ENCODE measurements around the gene PINLYP. TPM values are rescaled to one million over a fixed set of nuclear protein-coding genes. Genes with fewer than 3 reads are reported as not detected.

PINLYP gene
- total and polyA plus RNA-seq, 2 of the 13 experiments (the other 11 are each of a cell fraction or from before 2014, with no cell fraction given), result 0.21 to 0.24 TPM

GRCh38 chr19:43619262-43620060 is 43.9 kb downstream of the PINLYP start, which contains the start of gene ZNF428 (continued):
- TF ChIP-seq ZBTB39 (CRISPR knock-in tag; IDR thresholded peaks at IDR 0.05) (no peak), ZNF329 (CRISPR knock-in tag; IDR thresholded peaks at IDR 0.05; ENCODE audit: low read depth) (peak; percentile 69), ZNF234 (CRISPR knock-in tag; conservative IDR thresholded peaks at IDR 0.05) (no peak; the same call in 1 of the 2 replicates), RFX1 (IDR thresholded peaks at IDR 0.05) (no peak), NFE2L1 (CRISPR knock-in tag; IDR thresholded peaks at IDR 0.05; ENCODE audit: borderline replicate concordance) (peak; percentile 83), IKZF4 (CRISPR knock-in tag; IDR thresholded peaks at IDR 0.05; ENCODE audit: borderline replicate concordance, low read depth, not compliant biosample characterization) (peak; percentile 57), ZFP36L2 (CRISPR knock-in tag; IDR thresholded peaks at IDR 0.05) (no peak), NR1H2 (CRISPR knock-in tag; IDR thresholded peaks at IDR 0.05; ENCODE audit: borderline replicate concordance, low read depth) (peak; percentile 72; the same call in 1 of the 2 replicates), ZNF556 (CRISPR knock-in tag; IDR thresholded peaks at IDR 0.05; ENCODE audit: borderline replicate concordance) (peak; percentile 96), ZNF639 (CRISPR knock-in tag; conservative IDR thresholded peaks at IDR 0.05) (peak; percentile 96; the same call in 1 of the 2 replicates), NFYB (CRISPR knock-in tag; IDR thresholded peaks at IDR 0.05) (0 out of 2 replicates have a peak, but pooled peaks have one; percentile 1), EHMT2 (IDR thresholded peaks at IDR 0.05; ENCODE audit: borderline replicate concordance, low read depth, low read length) (no peak), YEATS2 (CRISPR knock-in tag; IDR thresholded peaks at IDR 0.05; ENCODE audit: borderline replicate concordance) (peak; percentile 20; the same call in 1 of the 2 replicates), FOXP4 (CRISPR knock-in tag; IDR thresholded peaks at IDR 0.05) (peak; percentile 16; the same call in 1 of the 2 replicates), NCOA2 (CRISPR knock-in tag; IDR thresholded peaks at IDR 0.05) (peak; percentile 37), ZNF644 (CRISPR knock-in tag; IDR thresholded peaks at IDR 0.05; ENCODE audit: low read depth) (no peak), ZNF609 (CRISPR knock-in tag; IDR thresholded peaks at IDR 0.05; ENCODE audit: borderline replicate concordance) (0 out of 2 replicates have a peak, but pooled peaks have one; percentile 59), ZZZ3 (CRISPR knock-in tag; IDR thresholded peaks at IDR 0.05; ENCODE audit: borderline replicate concordance) (peak; percentile 80; the same call in 1 of the 2 replicates)

Measured in HepG2 (cell line).